Upper lobe of left lung (tissue), 4 donors: ENCODE measurements around the gene HPCA.

Experiments
- CTCF ChIP-seq, 6 experiments: fragments of 450-650 bp in 4 of 6; fragments of 200-600 bp in 2 of 6; sonication (generic) in 2 of 6; IDR thresholded peaks; one replicate each; pipeline ENCODE4 v1.5.1; 2016 to 2019; ENCODE audit warnings: antibody characterized with exemption in 6 of 6
- EP300 ChIP-seq, 4 donors: sonication (generic); formaldehyde crosslinking; IDR thresholded peaks; one replicate each; pipeline ENCODE4 v1.5.1; 2017; ENCODE audit warnings: antibody characterized with exemption in 4 of 4, control low read depth in 2 of 4
- POLR2A ChIP-seq, 4 donors: fragments of 450-650 bp; IDR thresholded peaks; one replicate each; pipeline ENCODE4 v1.5.1; 2016 to 2017; ENCODE audit warnings: antibody characterized with exemption in 4 of 4, mild to moderate bottlenecking in 2 of 4
- POLR2AphosphoS5 ChIP-seq, 2 donors: sonication (generic); formaldehyde crosslinking; IDR thresholded peaks; one replicate each; pipeline ENCODE4 v1.5.1; 2017; ENCODE audit warnings: antibody characterized with exemption in 2 of 2

DNA sequence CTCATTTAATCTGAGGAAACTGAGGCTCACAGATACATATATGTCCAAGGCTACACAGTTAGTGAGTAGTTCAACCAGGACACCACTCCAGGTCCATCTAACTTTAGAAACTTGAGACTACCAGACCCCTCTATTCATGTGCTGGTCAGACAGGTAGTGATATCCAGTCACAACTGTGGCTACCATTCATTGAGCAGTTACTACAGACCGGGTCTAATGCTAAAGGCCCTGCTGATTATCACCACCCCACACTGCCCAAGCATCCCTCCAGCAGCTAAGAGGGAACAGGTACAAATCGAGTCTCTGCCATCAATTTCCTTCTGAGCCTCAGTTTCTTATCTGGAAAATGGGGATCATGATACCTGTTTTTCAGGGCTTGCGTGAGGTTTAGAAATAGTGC is 5.3 kb downstream of the HPCA start:
- TF ChIP-seq CTCF (IDR thresholded peaks at IDR 0.05) (no peak), POLR2AphosphoS5 (IDR thresholded peaks at IDR 0.05) (no peak), POLR2A (IDR thresholded peaks at IDR 0.05) (no peak), EP300 (IDR thresholded peaks at IDR 0.05) (no peak)
